GM23338 (cell line): ENCODE measurements around the gene DERA. TPM values are rescaled to one million over a fixed set of nuclear protein-coding genes. Genes with fewer than 3 reads are reported as not detected.

ENCODE experiments used
- ATAC-seq: fragments of 200-7000 bp; cut with Tn5 transposase; 3 replicates; pipeline ENCODE4 v1.9.1; 2020
- DNase-seq: peaks from one replicate; pipeline ENCODE4 v3.0.0-alpha.2; 2015; ENCODE audit warnings: low spot score
- H2AFZ ChIP-seq: fragments of 200-600 bp; sonication (generic); 2 replicates; pipeline ENCODE4 v1.8.0; 2016; ENCODE audit warnings: antibody characterized with exemption, mild to moderate bottlenecking, moderate library complexity
- H3F3A ChIP-seq: fragments of 200-600 bp; sonication (generic); replicated peaks from 2 replicates; pipeline ENCODE4 v1.8.0; 2017; ENCODE audit warnings: antibody characterized with exemption, mixed run types, low read depth
- H3K27ac ChIP-seq: fragments of 200-600 bp; sonication (generic); 2 replicates; pipeline ENCODE4 v1.6.1; 2016; ENCODE audit warnings: low read depth
- H3K27me3 ChIP-seq: fragments of 200-600 bp; sonication (generic); 2 replicates; pipeline ENCODE4 v1.8.0; 2016; ENCODE audit warnings: mild to moderate bottlenecking, mixed run types, moderate library complexity; ENCODE audit not compliant: insufficient read depth
- H3K36me3 ChIP-seq: fragments of 200-600 bp; sonication (generic); 2 replicates; pipeline ENCODE4 v1.8.0; 2016; ENCODE audit warnings: mild to moderate bottlenecking; ENCODE audit not compliant: insufficient read depth
- H3K4me1 ChIP-seq: fragments of 200-600 bp; sonication (generic); 2 replicates; pipeline ENCODE4 v1.8.0; 2016; ENCODE audit warnings: mild to moderate bottlenecking, moderate library complexity; ENCODE audit not compliant: insufficient read depth
- H3K4me2 ChIP-seq: fragments of 200-600 bp; sonication (generic); 2 replicates; pipeline ENCODE4 v1.7.1; 2017; ENCODE audit warnings: mixed run types
- H3K4me3 ChIP-seq: fragments of 200-600 bp; sonication (generic); 2 replicates; pipeline ENCODE4 v1.6.1; 2016; ENCODE audit warnings: mixed run types
- H3K79me2 ChIP-seq: fragments of 200-600 bp; sonication (generic); replicated peaks from 2 replicates; pipeline ENCODE4 v1.8.0; 2017; ENCODE audit warnings: mild to moderate bottlenecking; ENCODE audit not compliant: insufficient read depth
- H3K9me2 ChIP-seq: fragments of 200-600 bp; sonication (generic); 2 replicates; pipeline ENCODE4 v1.8.0; 2017; ENCODE audit not compliant: insufficient read depth
- H4K20me1 ChIP-seq: fragments of 200-600 bp; sonication (generic); replicated peaks from 2 replicates; pipeline ENCODE4 v1.8.0; 2017; ENCODE audit warnings: mild to moderate bottlenecking; ENCODE audit not compliant: insufficient read depth
- H3K27ac Mint-ChIP-seq: 2 replicates; pipeline ENCODE4 v1.8.0; 2020; ENCODE audit warnings: inconsistent platforms, mild to moderate bottlenecking, moderate library complexity, mixed read lengths
- H3K27me3 Mint-ChIP-seq: 3 replicates; pipeline ENCODE4 v1.8.0; 2022; ENCODE audit warnings: low read depth, mild to moderate bottlenecking, moderate library complexity, mixed read lengths, inconsistent platforms; ENCODE audit not compliant: insufficient read depth, poor library complexity
- H3K36me3 Mint-ChIP-seq: 3 replicates; pipeline ENCODE4 v1.8.0; 2021; ENCODE audit warnings: low read depth, mild to moderate bottlenecking, inconsistent platforms, moderate library complexity, mixed read lengths
- H3K4me1 Mint-ChIP-seq: 3 replicates; pipeline ENCODE4 v1.8.0; 2020; ENCODE audit warnings: mild to moderate bottlenecking, inconsistent platforms, mixed read lengths
- H3K4me3 Mint-ChIP-seq: 3 replicates; pipeline ENCODE4 v1.8.0; 2021; ENCODE audit warnings: moderate library complexity, mild to moderate bottlenecking, inconsistent platforms, mixed read lengths
- H3K9me3 Mint-ChIP-seq: 3 replicates; pipeline ENCODE4 v1.8.0; 2020; ENCODE audit warnings: moderate library complexity, mild to moderate bottlenecking, inconsistent platforms, mixed read lengths
- CREB1 ChIP-seq: fragments of 250-450 bp; sonication (Bioruptor Pico); IDR thresholded peaks from 2 replicates; pipeline ENCODE4 v1.5.0; 2020; ENCODE audit warnings: low read depth, mild to moderate bottlenecking, moderate library complexity
- ETS1 ChIP-seq: IDR thresholded peaks from 2 replicates; pipeline ENCODE4 v1.6.1; 2016; ENCODE audit warnings: antibody characterized with exemption
- EZH2 ChIP-seq: fragments of 200-600 bp; sonication (generic); IDR thresholded peaks from one replicate; pipeline ENCODE4 v1.8.0; 2017; ENCODE audit warnings: antibody characterized with exemption, mild to moderate bottlenecking, low read depth; ENCODE audit not compliant: unreplicated experiment
- NANOG ChIP-seq: IDR thresholded peaks from 2 replicates; pipeline ENCODE4 v1.6.1; 2016; ENCODE audit warnings: antibody characterized with exemption, borderline replicate concordance
- ZNF114 ChIP-seq: fragments of 250-450 bp; sonication (Bioruptor Pico); IDR thresholded peaks from 2 replicates; pipeline ENCODE4 v1.5.0; 2020; ENCODE audit warnings: mild to moderate bottlenecking, moderate library complexity
- polyA plus RNA-seq: library from polyadenylated mRNA; unstranded; fragments of >200 nt; fragmentation: Nextera tagmentation; extraction: Ambion mirVana; gene quantifications from 2 replicates; pipeline ENCODE4 v1.2.1, GENCODE V29; 2016
- total RNA-seq: library from RNA; depleted of rRNA; stranded (reverse); fragments of >200 nt; shearing (Covaris generic); gene quantifications from 2 replicates; pipeline ENCODE4 v1.2.3, GENCODE V29; 2014
- TF ChIP-seq, protein P1 (sequence below): fragments of 250-450 bp; sonication (Bioruptor Pico); IDR thresholded peaks from 2 replicates; pipeline ENCODE4 v1.5.0; 2020; ENCODE audit warnings: mild to moderate bottlenecking, moderate library complexity

Gene DERA
- total and polyA plus RNA-seq, 2 experiments from 2014 or later: 20.4 to 27.3 TPM

DNA sequence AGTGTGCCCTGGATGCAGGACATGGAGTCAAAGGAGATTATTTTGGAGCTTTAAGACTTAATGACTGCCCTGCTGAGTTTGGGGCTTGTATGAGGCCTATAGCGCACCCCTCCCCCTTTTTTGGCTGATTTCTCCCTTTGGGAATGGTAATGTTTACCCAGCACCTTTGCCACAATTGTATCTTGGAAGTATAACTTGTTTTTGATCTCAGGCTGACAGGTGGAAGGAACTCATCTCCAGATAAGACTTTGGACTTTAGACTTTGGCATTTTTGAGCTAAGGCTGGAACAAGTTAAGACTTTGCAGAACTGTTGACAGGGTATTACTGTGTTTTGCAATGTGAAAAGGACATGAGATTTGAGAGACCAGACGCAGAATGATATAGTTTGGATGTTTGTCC, 110.5 kb downstream of the DERA start (continued):
- TF ChIP-seq ETS1 (no peak), NANOG (no peak)

DNA sequence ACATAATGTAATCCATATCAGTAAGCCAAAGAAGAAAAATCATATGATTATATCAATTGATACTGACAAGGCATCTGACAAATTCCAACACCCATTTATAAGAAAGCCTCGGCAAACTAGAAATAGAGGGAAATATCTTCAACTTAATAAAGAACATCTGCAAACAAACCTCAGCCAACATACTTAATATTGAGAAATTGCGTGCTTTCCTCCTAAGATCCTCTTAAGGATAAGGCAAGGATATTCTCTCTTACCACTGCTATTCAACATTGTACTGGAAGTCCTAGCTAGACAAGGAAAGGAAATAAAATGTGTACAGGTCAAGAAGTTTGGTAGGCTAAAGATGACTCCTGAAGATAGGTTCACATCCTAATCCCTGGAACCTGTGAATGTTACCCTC, 115.9 kb downstream of the DERA start:
- Mint-ChIP-seq H3K4me1 (peaks cover 12% of the 10 kb centered on the region), H3K4me3 (no peak overlapping the region), H3K27me3 (peaks cover 2% of the 10 kb centered on the region), H3K36me3 (peaks cover 7% of the 10 kb centered on the region; the same call in 2 of the 3 replicates), H3K9me3 (peaks cover 4% of the 10 kb centered on the region; the same call in 2 of the 3 replicates), H3K27ac (no peak overlapping the region)
- TF ChIP-seq NANOG: no peak
- TF ChIP-seq ETS1: no peak
- TF ChIP-seq EZH2: no peak
- no peak for TF ChIP-seq CREB1 (CRISPR knock-in tag)
- TF ChIP-seq ZNF114 (CRISPR knock-in tag): no peak
- H4K20me1 ChIP-seq: no peaks in the 10 kb centered on the region
- H3K4me2 ChIP-seq: no peak overlapping the region
- DNase-seq: no peak
- peaks cover 14% of the 10 kb centered on the region for H3K4me1 ChIP-seq
- no peak overlapping the region for H2AFZ ChIP-seq
- H3K36me3 ChIP-seq: no peaks in the 10 kb centered on the region
- no peak overlapping the region for H3K4me3 ChIP-seq
- no peaks in the 10 kb centered on the region for H3F3A ChIP-seq
- H3K27ac ChIP-seq: no peak overlapping the region
- H3K9me2 ChIP-seq: no peaks in the 10 kb centered on the region
- H3K27me3 ChIP-seq: no peaks in the 10 kb centered on the region
- H3K79me2 ChIP-seq: no peaks in the 10 kb centered on the region
- ATAC-seq: no peak

DNA sequence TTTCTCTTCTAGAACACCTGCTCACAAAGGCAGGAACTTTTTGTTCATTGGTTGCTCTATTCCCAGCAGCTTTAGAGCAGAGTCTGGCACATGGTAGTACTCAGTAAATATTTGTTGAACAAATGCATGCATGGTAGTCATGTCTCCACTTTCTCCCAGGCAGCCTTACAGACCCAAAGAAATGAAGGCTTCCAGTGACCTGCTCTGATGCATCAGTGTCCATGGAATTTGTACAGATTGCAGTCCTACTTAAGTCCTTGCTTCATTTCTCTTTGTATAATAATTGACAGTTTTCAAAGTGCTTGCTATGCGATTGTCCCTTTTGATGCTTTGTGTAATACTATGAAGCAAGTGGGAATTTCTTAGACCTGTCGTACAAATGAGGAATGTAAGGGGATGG, 119.6 kb downstream of the DERA start:
- H3K27ac Mint-ChIP-seq: no peak overlapping the region
- Histone ChIP-seq H3K27me3 (no peaks in the 10 kb centered on the region), H4K20me1 (no peaks in the 10 kb centered on the region), H3F3A (no peaks in the 10 kb centered on the region), H3K9me2 (no peaks in the 10 kb centered on the region), H3K4me2 (no peak overlapping the region), H3K4me1 (peaks cover 25% of the 10 kb centered on the region), H3K36me3 (no peaks in the 10 kb centered on the region), H2AFZ (no peak overlapping the region), H3K79me2 (no peaks in the 10 kb centered on the region), H3K27ac (no peak overlapping the region), H3K4me3 (no peak overlapping the region)
- H3K4me1 Mint-ChIP-seq: peaks cover 17% of the 10 kb centered on the region
- H3K36me3 Mint-ChIP-seq: no peaks in the 10 kb centered on the region
- TF ChIP-seq, protein P1, sequence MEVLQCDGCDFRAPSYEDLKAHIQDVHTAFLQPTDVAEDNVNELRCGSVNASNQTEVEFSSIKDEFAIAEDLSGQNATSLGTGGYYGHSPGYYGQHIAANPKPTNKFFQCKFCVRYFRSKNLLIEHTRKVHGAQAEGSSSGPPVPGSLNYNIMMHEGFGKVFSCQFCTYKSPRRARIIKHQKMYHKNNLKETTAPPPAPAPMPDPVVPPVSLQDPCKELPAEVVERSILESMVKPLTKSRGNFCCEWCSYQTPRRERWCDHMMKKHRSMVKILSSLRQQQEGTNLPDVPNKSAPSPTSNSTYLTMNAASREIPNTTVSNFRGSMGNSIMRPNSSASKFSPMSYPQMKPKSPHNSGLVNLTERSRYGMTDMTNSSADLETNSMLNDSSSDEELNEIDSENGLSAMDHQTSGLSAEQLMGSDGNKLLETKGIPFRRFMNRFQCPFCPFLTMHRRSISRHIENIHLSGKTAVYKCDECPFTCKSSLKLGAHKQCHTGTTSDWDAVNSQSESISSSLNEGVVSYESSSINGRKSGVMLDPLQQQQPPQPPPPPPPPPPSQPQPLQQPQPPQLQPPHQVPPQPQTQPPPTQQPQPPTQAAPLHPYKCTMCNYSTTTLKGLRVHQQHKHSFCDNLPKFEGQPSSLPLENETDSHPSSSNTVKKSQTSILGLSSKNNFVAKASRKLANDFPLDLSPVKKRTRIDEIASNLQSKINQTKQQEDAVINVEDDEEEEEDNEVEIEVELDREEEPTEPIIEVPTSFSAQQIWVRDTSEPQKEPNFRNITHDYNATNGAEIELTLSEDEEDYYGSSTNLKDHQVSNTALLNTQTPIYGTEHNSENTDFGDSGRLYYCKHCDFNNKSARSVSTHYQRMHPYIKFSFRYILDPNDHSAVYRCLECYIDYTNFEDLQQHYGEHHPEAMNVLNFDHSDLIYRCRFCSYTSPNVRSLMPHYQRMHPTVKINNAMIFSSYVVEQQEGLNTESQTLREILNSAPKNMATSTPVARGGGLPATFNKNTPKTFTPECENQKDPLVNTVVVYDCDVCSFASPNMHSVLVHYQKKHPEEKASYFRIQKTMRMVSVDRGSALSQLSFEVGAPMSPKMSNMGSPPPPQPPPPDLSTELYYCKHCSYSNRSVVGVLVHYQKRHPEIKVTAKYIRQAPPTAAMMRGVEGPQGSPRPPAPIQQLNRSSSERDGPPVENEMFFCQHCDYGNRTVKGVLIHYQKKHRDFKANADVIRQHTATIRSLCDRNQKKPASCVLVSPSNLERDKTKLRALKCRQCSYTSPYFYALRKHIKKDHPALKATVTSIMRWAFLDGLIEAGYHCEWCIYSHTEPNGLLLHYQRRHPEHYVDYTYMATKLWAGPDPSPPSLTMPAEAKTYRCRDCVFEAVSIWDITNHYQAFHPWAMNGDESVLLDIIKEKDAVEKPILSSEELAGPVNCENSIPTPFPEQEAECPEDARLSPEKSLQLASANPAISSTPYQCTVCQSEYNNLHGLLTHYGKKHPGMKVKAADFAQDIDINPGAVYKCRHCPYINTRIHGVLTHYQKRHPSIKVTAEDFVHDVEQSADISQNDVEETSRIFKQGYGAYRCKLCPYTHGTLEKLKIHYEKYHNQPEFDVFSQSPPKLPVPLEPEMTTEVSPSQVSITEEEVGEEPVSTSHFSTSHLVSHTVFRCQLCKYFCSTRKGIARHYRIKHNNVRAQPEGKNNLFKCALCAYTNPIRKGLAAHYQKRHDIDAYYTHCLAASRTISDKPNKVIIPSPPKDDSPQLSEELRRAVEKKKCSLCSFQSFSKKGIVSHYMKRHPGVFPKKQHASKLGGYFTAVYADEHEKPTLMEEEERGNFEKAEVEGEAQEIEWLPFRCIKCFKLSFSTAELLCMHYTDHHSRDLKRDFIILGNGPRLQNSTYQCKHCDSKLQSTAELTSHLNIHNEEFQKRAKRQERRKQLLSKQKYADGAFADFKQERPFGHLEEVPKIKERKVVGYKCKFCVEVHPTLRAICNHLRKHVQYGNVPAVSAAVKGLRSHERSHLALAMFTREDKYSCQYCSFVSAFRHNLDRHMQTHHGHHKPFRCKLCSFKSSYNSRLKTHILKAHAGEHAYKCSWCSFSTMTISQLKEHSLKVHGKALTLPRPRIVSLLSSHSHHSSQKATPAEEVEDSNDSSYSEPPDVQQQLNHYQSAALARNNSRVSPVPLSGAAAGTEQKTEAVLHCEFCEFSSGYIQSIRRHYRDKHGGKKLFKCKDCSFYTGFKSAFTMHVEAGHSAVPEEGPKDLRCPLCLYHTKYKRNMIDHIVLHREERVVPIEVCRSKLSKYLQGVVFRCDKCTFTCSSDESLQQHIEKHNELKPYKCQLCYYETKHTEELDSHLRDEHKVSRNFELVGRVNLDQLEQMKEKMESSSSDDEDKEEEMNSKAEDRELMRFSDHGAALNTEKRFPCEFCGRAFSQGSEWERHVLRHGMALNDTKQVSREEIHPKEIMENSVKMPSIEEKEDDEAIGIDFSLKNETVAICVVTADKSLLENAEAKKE (CRISPR knock-in tag): no peak
- H3K27me3 Mint-ChIP-seq: no peaks in the 10 kb centered on the region
- DNase-seq (no peak), ATAC-seq (no peak)
- no peak overlapping the region for H3K4me3 Mint-ChIP-seq
- no peaks in the 10 kb centered on the region for H3K9me3 Mint-ChIP-seq
